COLO668 (cell line): Measurements from ENCODE around the gene NT5C2.

Experiments used
- DNase-seq: peaks from one replicate; lab custom pipeline; 2025; ENCODE audit not compliant: unreplicated experiment; lab: John Stamatoyannopoulos, UW

The NT5C2 gene

GRCh38 chr10:103125323-103126267 lies 67.5 kb downstream of the NT5C2 start:
- DNase-seq, result no peak

GRCh38 chr10:103124420-103125096 lies 68.5 kb downstream of the NT5C2 start:
- no peak for DNase-seq

GRCh38 chr10:103123282-103124024 lies 69.6 kb downstream of the NT5C2 start:
- no peak for DNase-seq

- no peak for DNase-seq
Observed at GRCh38 chr10:103120977-103121735, 71.9 kb downstream of the NT5C2 start.

GRCh38 chr10:103120546-103120945 lies 72.5 kb downstream of the NT5C2 start:
- no peak for DNase-seq

GRCh38 chr10:103117247-103117646 lies 75.8 kb downstream of the NT5C2 start:
- DNase-seq, result no peak

GRCh38 chr10:103114876-103115275 lies 78.2 kb downstream of the NT5C2 start:
- DNase-seq, result no peak

GRCh38 chr10:103111918-103112877 lies 80.9 kb downstream of the NT5C2 start:
- DNase-seq, result no peak

GRCh38 chr10:103111031-103111917 lies 81.8 kb downstream of the NT5C2 start:
- no peak for DNase-seq

- no peak for DNase-seq
Observed at GRCh38 chr10:103110407-103110806, 82.7 kb downstream of the NT5C2 start.

- no peak for DNase-seq
Observed at GRCh38 chr10:103109821-103110220, 83.3 kb downstream of the NT5C2 start.

- DNase-seq, result no peak
Observed at GRCh38 chr10:103106539-103106938, 86.5 kb downstream of the NT5C2 start.

- DNase-seq, result no peak
Observed at GRCh38 chr10:103105462-103105861, 87.6 kb downstream of the NT5C2 start.

- DNase-seq, result no peak
Observed at GRCh38 chr10:103104721-103105120, 88.4 kb downstream of the NT5C2 start.

GRCh38 chr10:103103989-103104388 lies 89.1 kb downstream of the NT5C2 start:
- no peak for DNase-seq

GRCh38 chr10:103102195-103102594 lies 90.9 kb downstream of the NT5C2 start:
- DNase-seq, result no peak

- no peak for DNase-seq
Observed at GRCh38 chr10:103100620-103101019, 92.5 kb downstream of the NT5C2 start.

GRCh38 chr10:103098240-103098639 lies 94.8 kb downstream of the NT5C2 start:
- DNase-seq, result no peak

- DNase-seq, result no peak
Observed at GRCh38 chr10:103096130-103096529, 96.9 kb downstream of the NT5C2 start.
